GM18858 (cell line): Measurements from ENCODE around the gene IL18BP.

Source experiments
- ATAC-seq: cut with Tn5 transposase; IDR thresholded peaks from one replicate; pipeline ENCODE4 v1.9.1; 2021; ENCODE audit not compliant: unreplicated experiment

IL18BP gene

GRCh38 chr11:72012091-72012630 is 13.5 kb downstream of the IL18BP start:
- no peak for ATAC-seq

GRCh38 chr11:72012897-72013721 is 14.4 kb downstream of the IL18BP start:
- ATAC-seq = no peak

DNA sequence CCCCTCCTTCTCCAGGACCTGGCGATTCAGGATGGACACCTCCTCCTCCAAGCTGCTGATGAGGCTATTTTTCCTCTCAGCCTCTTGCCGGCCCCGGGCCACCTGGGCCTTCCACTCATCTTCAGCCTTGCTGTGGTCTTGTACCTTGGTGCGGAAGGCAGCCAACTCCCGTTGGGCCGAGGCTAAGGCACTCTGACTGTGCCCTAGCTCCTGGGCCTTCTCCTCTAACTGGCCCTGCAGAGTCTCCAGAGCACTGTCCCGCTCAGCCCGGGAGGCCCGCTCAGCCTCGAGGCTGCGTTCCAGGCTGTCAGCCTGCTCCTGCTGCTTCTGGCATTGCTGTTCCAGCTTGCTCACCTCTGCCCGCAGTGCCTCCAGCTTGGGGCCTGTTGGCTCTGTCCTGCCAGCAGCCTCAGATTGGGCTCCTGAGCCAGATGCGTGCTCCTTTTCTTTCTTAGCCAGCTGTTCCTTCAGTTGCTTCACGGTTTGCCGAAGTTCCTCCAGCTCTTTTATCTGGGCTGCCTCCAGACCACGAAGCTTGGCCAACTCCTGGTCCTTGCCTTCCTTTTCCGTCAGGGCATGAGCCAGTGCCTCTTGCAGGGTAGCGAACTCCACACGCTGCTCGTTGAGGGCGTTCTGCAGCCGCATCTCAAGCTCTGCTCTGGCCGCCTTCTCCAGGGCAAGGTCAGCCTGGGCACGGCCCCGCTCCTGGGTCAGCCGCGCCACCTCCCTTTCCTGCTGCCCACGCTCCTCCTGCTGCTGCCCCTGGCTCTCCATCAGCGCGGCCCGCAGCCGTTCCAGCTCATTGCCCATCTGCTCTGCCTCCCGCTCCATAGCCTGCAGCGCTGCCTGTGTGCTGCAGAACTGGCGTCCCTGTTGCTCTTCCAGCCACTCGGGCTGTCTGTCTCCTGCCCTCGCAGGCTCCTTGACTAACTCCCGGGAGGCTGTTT is 15.3 kb downstream of the IL18BP start:
- ATAC-seq = no peak

GRCh38 chr11:72014761-72015320 is 16.1 kb downstream of the IL18BP start:
- no peak for ATAC-seq

- no peak for ATAC-seq
These were observed 16.9 kb downstream of the IL18BP start for GRCh38 chr11:72015511-72016061.

DNA sequence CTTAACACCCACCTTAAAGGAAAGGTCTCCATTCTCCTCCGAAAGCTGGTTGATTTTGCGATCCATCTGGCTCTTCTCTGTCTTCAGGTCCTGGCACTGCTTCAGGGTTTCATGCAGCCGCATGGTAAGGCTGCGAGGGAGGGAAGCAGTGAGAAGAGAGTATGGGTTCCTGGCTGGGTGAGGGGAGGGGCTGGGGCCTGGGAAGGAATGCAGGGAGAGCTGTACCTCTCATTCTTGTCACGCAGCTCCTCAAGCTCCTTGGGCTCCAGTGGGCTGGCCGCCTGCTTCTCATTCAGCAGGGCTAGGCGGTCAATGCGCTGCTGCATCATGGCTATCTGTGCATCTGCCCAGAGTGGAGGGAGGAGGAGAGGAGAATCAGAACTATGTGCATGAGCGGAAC is 19.5 kb downstream of the IL18BP start:
- ATAC-seq = no peak

DNA sequence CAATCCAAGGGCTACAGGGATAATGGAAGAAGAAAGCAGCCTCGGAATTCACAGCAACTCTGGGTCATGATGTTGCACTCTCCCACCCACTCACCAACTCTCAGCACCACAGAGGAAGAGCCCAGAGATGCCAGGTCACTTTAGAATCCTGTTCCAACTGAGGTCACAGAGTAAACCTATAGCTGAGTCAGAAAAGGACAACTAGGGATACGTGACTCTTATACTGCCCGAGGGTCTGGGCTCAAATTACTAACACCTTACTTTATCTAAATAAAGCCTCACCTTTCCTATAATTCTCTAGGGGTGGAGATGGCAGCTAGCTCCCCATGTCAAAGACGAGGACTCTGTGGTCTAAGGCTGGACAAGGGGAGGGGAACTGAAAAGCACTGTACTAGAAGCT is 24.6 kb downstream of the IL18BP start:
- no peak for ATAC-seq

DNA sequence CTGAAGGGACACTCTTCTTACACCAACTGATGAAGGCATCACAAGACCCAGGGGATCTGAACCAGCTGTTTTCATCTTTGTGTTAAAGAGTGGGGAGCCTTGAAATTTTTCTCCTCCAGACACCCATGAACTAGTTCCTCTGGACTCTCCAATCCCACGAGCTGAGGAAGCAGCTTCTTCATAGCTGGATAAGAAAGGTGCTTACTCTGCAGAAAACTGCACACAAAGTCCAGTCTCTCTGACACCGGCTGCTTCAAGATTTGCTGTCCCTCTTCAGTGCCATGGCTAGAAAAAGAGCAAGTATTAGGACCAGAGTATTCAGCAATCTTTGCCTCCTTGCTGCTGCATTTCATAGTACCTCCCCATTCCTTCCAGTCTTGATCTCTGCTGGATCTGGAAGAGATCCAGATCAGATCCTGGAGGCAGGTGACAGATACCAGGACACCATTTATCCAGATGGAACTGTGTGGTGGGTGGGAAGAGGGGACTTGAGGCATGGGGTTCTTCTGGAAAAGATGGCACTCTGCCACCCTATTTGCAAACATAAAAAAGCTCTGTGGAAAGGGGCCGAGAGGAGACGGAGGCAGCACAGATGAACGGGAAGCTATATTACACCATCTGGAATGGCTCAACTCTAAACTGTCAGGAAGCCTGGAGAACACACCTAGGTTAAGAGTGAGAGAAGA is 25.5 kb downstream of the IL18BP start:
- ATAC-seq = no peak

DNA sequence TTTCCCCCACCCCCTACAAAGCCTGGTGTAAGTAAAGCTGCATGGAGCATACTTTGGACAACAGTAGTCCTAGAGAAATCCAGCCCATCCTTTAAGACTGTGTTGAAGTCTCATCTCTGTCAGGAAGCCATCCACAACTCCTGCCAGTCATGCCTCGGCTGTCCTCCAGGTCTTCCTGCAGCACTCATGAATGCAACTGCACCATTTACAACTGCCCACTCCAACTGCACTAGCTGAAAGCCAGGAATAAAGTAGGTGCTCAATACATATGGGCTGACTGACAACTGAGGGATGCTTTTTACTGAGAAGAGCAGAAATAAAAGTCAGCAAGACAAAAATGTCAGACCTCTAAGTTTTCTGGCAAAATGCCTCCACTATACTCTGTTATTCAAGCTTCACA is 27.4 kb downstream of the IL18BP start:
- ATAC-seq = no peak

- ATAC-seq = no peak
These were observed 31.9 kb downstream of the IL18BP start for GRCh38 chr11:72030472-72031045.

GRCh38 chr11:72036687-72037086 is 38.0 kb downstream of the IL18BP start:
- ATAC-seq = no peak

- no peak for ATAC-seq
These were observed 39.0 kb downstream of the IL18BP start for GRCh38 chr11:72037554-72038311.

GRCh38 chr11:72038491-72038890 is 39.8 kb downstream of the IL18BP start:
- ATAC-seq = no peak

DNA sequence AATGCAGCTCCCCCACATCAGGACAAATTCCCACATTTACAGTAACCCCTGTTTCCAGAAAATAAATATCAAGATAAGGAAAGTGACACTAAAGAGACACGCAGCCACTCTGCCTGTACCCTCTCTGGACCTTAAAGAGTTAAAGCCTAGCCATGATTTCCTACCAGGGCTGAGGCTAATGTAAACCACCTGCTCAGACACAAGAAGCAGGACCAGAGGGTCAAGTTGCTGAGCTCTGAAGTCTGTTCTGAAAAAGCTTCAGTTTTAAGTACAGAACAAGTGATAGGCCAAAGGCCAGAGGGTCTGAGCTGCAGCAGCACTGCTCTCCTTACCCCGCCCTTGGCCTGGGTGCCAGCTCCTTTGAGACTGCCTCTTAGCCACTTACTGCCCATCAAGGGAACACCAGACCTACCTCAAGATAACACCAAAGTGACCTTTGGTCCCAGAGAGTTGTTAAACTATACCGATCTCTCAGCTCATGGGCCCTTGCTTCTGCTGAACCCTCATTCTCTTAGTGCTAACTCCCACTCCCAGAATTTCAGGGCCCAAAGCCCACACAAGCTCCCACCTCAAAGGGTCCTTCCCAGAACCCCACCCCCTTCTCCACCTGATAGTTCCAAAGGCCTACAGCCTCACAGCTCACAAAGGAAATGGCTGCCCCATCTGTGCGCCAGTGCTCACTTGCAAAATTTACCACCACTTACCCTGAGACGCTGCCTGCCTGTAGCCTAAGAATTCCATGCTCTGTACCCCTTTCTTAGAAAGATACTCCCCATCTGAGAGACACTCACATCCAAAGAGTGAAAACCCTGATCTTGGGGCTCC is 40.5 kb downstream of the IL18BP start:
- ATAC-seq = no peak

DNA sequence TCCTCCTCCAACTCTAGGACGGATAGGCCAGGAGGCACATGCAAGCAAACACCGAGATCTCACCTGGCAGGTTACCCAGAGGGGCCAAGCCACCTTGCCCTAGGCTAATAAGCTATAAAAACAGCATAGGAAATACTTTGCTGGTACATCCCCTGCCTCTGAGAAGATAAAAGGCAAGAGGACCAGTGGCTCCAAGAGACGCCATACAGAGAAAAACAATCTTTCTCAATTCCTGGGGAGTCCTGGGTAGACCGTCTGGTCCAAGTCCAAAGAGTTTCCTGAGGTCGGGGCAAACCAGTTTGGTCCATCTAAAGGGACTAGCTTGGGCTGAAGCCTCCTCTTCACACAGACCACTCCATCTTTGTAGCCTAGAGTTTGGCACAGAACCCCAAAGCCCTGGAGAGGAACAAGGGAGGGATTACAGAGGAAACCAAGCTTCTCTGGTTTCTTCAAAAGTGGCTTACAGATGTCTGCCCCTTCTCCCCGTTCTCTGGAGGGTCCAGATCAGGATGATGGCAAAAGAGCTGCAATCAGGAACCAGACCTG is 41.2 kb downstream of the IL18BP start:
- ATAC-seq = no peak

- ATAC-seq = no peak
These were observed 42.0 kb downstream of the IL18BP start for GRCh38 chr11:72040491-72041363.

GRCh38 chr11:72041364-72042063 is 42.8 kb downstream of the IL18BP start:
- ATAC-seq = no peak
